Activated naive CD4-positive, alpha-beta T cell treated with anti-CD3 and anti-CD28 coated beads, Interleukin-2, amount 10 ng/mL, durations not matched to agents 7 days and 5 days (primary cell): ENCODE data around the gene TSC1.

Experiments used
- CTCF ChIA-PET: fragments of 350-600 bp; sonication (Branson Sonifier 250); formaldehyde crosslinking; loops from one replicate; lab custom pipeline; 2021; ENCODE audit warnings: antibody characterized with exemption; lab: Charles Lee
- DNase-seq: peaks from one replicate; pipeline ENCODE4 v3.0.0-alpha.2; 2020
- H3K27ac Mint-ChIP-seq: one replicate; pipeline ENCODE4 v1.8.0; 2021; ENCODE audit warnings: mild to moderate bottlenecking, moderate library complexity, mixed read lengths
- H3K27me3 Mint-ChIP-seq: one replicate; pipeline ENCODE4 v1.8.0; 2021; ENCODE audit warnings: mild to moderate bottlenecking, mixed read lengths
- H3K36me3 Mint-ChIP-seq: one replicate; pipeline ENCODE4 v1.8.0; 2021; ENCODE audit warnings: mixed read lengths
- H3K4me1 Mint-ChIP-seq: one replicate; pipeline ENCODE4 v1.8.0; 2021; ENCODE audit warnings: mixed read lengths
- H3K4me3 Mint-ChIP-seq: one replicate; pipeline ENCODE4 v1.8.0; 2021; ENCODE audit warnings: mild to moderate bottlenecking, moderate library complexity, mixed read lengths
- H3K9me3 Mint-ChIP-seq: one replicate; pipeline ENCODE4 v1.8.0; 2021; ENCODE audit warnings: mixed read lengths

The TSC1 gene

GRCh38 chr9:132903574-132904492, 40.6 kb downstream of the TSC1 start:
- H3K36me3 Mint-ChIP-seq = peaks cover 18% of the 10 kb centered on the region
- no peaks in the 10 kb centered on the region for H3K9me3 Mint-ChIP-seq
- DNase-seq = no peak
- no peak overlapping the region for H3K4me3 Mint-ChIP-seq
- CTCF ChIA-PET = interaction anchor here (2.0 to 2.1 kb wide), 2 partner anchors 8 to 55 kb away, joined by 5 to 6 read pairs; no protein-coding TSS in a partner anchor
- H3K27ac Mint-ChIP-seq = no peak overlapping the region
- H3K4me1 Mint-ChIP-seq = peaks cover 8% of the 10 kb centered on the region
- no peaks in the 10 kb centered on the region for H3K27me3 Mint-ChIP-seq

DNA sequence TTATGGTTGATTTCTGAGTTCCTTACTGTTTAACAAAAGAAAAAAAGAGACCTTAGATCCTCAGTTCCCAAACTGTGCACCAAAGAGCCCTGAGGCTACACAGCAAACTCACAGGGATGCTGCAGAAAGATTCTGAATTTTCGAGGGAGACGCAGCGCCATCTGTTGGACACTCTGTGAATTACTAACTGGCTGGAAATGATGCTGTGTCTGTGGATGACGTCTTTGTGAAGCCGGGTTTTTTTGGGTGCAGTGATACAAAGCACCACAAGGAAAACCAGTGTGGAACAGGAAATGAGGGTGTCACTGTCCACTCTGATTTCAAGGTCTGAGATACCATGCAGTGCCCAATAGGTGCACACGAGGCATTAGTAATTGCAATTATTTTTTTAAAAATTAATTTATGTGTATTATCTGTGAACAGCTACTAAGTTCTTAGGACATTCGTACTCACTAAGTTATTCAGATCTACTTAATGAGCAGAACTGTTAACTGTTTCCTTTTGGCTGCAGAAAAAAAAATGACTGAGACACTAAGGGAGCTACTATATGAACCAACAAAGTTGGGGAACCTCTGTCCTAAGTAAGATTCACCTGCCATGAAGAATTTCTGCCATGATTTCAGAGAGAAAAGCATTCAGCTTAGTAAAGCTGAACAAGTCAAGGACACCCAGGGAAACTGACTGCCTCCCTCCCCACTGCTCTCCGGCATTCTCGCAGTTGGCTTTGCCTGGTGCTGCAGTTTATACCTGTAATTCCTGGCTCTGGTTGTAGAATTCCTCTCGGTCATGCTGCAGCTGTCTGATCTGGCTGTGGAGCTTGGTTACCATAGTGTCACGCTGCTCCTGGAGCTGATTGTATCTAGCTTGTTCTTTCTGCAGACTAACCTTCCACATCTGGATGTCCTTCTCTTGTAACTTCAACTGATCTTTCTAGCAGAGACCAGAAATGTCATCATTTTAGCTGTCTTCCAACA, 42.3 kb downstream of the TSC1 start:
- H3K36me3 Mint-ChIP-seq = peaks cover 23% of the 10 kb centered on the region
- H3K27me3 Mint-ChIP-seq = no peaks in the 10 kb centered on the region
- H3K9me3 Mint-ChIP-seq = no peaks in the 10 kb centered on the region
- CTCF ChIA-PET = interaction anchor here (0.6 to 3.2 kb wide), 24 partner anchors 9 to 490 kb away, joined by 3 to 18 read pairs (median 3); partner anchors contain the start of genes AK8, GTF3C4 and SPACA9
- DNase-seq = peak; percentile 88
- no peak overlapping the region for H3K4me3 Mint-ChIP-seq
- no peak overlapping the region for H3K27ac Mint-ChIP-seq
- H3K4me1 Mint-ChIP-seq = no peaks in the 10 kb centered on the region

GRCh38 chr9:132898051-132898450, 46.4 kb downstream of the TSC1 start:
- Mint-ChIP-seq H3K4me3 (no peak overlapping the region), H3K27ac (no peak overlapping the region), H3K36me3 (peaks cover 39% of the 10 kb centered on the region), H3K4me1 (peaks cover 8% of the 10 kb centered on the region), H3K27me3 (no peaks in the 10 kb centered on the region), H3K9me3 (no peaks in the 10 kb centered on the region)
- CTCF ChIA-PET = interaction anchor here (1.2 kb wide), 1 partner anchor 13 kb away, joined by 3 read pairs; no protein-coding TSS in a partner anchor
- no peak for DNase-seq

GRCh38 chr9:132896906-132897305, 47.5 kb downstream of the TSC1 start:
- H3K9me3 Mint-ChIP-seq = no peaks in the 10 kb centered on the region
- CTCF ChIA-PET = no interaction called here
- no peak overlapping the region for H3K4me3 Mint-ChIP-seq
- no peaks in the 10 kb centered on the region for H3K27me3 Mint-ChIP-seq
- H3K4me1 Mint-ChIP-seq = peaks cover 8% of the 10 kb centered on the region
- DNase-seq = no peak
- H3K36me3 Mint-ChIP-seq = peaks cover 39% of the 10 kb centered on the region
- peak overlapping the region; percentile 13 for H3K27ac Mint-ChIP-seq

DNA sequence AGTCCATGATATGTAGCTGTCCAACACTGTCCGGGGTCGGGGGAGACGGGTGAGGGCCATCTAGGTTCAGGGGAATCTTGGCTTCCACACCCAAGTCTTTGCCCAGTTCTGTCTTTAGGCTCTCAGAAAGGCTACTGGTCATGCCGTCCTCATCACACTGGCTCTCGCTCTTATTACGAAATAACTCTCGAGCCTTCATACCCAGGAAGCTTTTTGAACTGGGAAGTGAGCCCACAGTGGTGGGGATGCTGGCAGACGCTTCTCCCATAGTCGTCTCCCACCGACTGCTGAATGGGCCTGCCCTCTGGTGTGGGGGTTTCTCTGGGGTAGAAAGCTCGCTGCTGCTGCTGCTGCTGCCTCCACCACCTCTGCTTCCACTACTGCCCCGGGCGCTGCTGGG, 48.2 kb downstream of the TSC1 start:
- CTCF ChIA-PET = no interaction called here
- H3K27ac Mint-ChIP-seq = no peak overlapping the region
- H3K4me1 Mint-ChIP-seq = peaks cover 8% of the 10 kb centered on the region
- H3K27me3 Mint-ChIP-seq = no peaks in the 10 kb centered on the region
- H3K4me3 Mint-ChIP-seq = no peak overlapping the region
- no peak for DNase-seq
- peaks cover 37% of the 10 kb centered on the region for H3K36me3 Mint-ChIP-seq
- no peaks in the 10 kb centered on the region for H3K9me3 Mint-ChIP-seq

DNA sequence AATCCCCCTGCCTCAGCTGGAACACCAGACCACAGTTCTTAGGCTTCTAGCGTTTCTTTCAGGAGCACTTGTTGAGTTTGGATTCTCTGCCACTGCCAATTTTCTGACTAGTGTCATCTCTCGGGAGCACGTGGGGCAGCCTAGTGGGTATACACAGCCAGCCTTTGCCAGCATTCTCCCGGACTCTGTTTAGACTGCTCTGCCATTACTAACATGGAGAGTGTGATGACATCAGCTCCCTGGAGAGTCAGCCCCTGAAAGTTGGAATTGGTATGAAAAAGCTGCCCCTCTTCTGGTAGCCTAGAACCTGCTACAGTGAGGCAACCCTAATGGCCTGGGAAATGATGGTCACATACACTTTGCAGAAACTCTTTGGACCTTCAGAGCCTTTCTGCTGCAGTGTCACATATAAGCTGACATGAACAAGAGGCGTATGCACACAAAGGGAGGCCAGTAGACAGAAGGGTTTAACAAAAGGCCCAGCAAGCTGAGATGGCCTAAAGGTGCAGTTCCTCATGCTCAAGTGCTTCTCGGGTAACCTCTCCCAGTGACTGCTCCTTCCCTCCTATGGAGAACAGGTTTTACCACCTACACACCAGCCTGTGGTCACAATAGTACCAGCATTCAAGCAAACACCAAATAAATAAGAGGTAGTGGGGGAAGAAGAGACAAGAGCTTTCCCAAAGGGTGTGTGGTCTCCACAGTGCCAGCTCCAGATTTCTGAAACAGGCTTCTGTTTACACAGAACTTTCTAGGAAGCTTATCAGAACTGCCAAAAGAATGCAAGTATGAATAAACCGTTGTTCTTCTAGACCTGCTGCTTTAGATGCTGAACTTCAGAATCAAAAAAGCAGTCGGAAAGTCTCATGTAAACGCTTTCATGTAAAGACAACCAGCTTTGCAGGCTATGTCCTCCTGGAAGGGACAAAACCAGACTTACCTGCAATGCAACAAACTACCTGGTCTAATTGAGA, 49.3 kb downstream of the TSC1 start:
- no peaks in the 10 kb centered on the region for H3K27me3 Mint-ChIP-seq
- H3K27ac Mint-ChIP-seq = no peak overlapping the region
- DNase-seq = no peak
- H3K4me1 Mint-ChIP-seq = peaks cover 8% of the 10 kb centered on the region
- peaks cover 30% of the 10 kb centered on the region for H3K36me3 Mint-ChIP-seq
- H3K9me3 Mint-ChIP-seq = no peaks in the 10 kb centered on the region
- CTCF ChIA-PET = interaction anchor here (1.3 kb wide), 1 partner anchor 20 kb away, joined by 3 read pairs; no protein-coding TSS in a partner anchor
- no peak overlapping the region for H3K4me3 Mint-ChIP-seq

- H3K4me1 Mint-ChIP-seq = peaks cover 8% of the 10 kb centered on the region
- DNase-seq = no peak
- no peaks in the 10 kb centered on the region for H3K9me3 Mint-ChIP-seq
- CTCF ChIA-PET = no interaction called here
- no peaks in the 10 kb centered on the region for H3K27me3 Mint-ChIP-seq
- H3K4me3 Mint-ChIP-seq = no peak overlapping the region
- H3K27ac Mint-ChIP-seq = no peak overlapping the region
- peaks cover 27% of the 10 kb centered on the region for H3K36me3 Mint-ChIP-seq
Measured at GRCh38 chr9:132894346-132894745, 50.1 kb downstream of the TSC1 start.

- CTCF ChIA-PET = no interaction called here
- DNase-seq = no peak
- no peaks in the 10 kb centered on the region for H3K27me3 Mint-ChIP-seq
- H3K27ac Mint-ChIP-seq = no peak overlapping the region
- H3K36me3 Mint-ChIP-seq = peaks cover 21% of the 10 kb centered on the region
- peaks cover 15% of the 10 kb centered on the region for H3K4me1 Mint-ChIP-seq
- no peak overlapping the region for H3K4me3 Mint-ChIP-seq
- H3K9me3 Mint-ChIP-seq = no peaks in the 10 kb centered on the region
Measured at GRCh38 chr9:132892400-132892799, 52.0 kb downstream of the TSC1 start.

DNA sequence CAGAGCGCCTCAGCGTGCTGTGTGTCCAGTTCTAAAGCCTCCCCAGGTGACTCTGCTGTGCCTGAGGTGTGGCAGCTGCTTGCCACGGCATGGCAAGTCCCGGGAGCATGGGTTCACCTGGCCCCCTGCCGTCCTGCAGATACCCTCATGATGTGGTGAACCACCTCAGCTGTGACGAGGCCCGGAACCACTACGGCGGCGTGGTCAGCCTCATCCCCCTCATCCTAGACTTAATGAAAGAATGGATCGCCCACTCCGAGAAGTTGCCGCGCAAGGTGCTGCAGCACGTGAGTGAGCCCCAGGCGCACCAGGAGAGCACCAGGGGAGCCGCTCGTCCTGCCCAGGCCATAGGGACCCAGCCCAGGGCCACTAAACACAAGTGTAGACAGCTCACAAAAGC, 56.3 kb downstream of the TSC1 start:
- no peaks in the 10 kb centered on the region for H3K27me3 Mint-ChIP-seq

DNA sequence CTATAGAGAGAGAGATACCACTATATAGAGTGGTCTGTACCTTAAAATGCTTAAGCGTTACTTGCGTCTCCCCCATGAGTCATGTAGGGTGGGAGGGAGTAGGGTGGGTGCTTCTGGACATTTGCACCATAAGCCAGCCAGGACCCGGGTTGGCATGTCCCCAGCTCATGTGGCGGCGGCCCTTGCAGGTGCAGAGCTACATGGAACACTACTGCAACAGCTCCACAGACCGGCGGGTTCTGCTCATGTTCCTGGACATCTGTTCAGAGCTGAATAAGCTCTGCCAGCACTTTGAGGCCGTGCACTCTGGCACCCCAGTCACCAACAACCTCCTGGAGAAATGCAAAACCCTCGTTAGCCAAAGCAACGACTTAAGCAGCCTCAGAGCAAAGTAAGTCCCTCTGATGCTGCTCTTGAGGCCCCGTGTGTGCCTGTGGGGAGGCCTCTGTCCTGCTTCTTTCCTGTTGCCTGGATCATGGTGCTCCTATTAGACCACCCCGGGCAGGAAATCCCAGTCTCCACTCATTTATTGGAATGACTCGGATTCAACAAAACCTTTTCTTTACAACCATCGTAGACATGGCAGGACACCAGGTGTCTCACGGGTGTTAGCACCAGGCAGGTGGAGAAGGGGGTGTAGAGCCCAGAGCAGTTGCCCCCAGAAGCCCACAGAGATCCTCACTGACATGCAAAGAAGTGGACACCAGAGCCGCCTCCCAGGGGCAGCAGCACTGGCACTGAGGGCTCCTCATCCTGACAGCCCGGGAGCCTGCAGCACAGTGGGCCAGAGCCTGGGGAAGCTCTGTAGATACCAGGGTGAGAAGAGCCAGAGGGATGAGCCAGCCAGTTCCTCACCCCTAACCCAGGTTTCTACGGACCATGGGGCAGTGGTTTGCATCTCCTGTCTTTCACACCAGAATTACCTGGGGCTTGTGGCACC, 57.0 kb downstream of the TSC1 start:
- Mint-ChIP-seq H3K27ac (no peak overlapping the region), H3K4me1 (peaks cover 7% of the 10 kb centered on the region), H3K4me3 (no peak overlapping the region), H3K9me3 (no peaks in the 10 kb centered on the region), H3K36me3 (no peaks in the 10 kb centered on the region), H3K27me3 (no peaks in the 10 kb centered on the region)
- no peak for DNase-seq
- CTCF ChIA-PET = no interaction called here

More for the DNA sequence above, 56.3 kb downstream of the TSC1 start:
- H3K4me3 Mint-ChIP-seq = no peak overlapping the region
- H3K4me1 Mint-ChIP-seq = peaks cover 7% of the 10 kb centered on the region
- DNase-seq = no peak
- no peaks in the 10 kb centered on the region for H3K9me3 Mint-ChIP-seq
- CTCF ChIA-PET = no interaction called here
- H3K27ac Mint-ChIP-seq = no peak overlapping the region
- peaks cover under 1% of the 10 kb centered on the region for H3K36me3 Mint-ChIP-seq

DNA sequence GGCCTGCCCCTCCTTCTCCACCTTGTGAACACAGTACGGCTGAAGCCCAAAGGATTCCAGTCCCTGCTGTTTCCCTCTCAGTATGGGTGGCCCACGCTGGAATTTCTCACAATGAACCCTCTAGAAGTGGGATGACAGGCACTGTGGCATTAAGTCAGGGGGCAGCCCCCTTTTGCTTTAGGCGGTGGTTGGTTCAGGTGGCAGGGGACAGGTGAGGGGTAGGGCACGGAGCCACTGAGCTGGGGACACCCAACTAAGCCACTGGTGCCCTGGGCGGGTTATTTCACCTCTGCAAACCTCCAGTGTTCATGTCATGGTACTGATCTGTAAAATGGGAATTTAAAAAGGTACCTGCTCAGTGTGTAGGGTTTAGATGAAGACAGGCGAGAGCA, 58.1 kb downstream of the TSC1 start:
- CTCF ChIA-PET = interaction anchor here (1.1 kb wide), 1 partner anchor 16 kb away, joined by 3 read pairs; no protein-coding TSS in a partner anchor
- H3K27me3 Mint-ChIP-seq = no peaks in the 10 kb centered on the region
- H3K4me3 Mint-ChIP-seq = no peak overlapping the region
- H3K4me1 Mint-ChIP-seq = peaks cover 7% of the 10 kb centered on the region
- no peaks in the 10 kb centered on the region for H3K9me3 Mint-ChIP-seq
- no peak overlapping the region for H3K27ac Mint-ChIP-seq
- H3K36me3 Mint-ChIP-seq = no peaks in the 10 kb centered on the region
- DNase-seq = no peak

DNA sequence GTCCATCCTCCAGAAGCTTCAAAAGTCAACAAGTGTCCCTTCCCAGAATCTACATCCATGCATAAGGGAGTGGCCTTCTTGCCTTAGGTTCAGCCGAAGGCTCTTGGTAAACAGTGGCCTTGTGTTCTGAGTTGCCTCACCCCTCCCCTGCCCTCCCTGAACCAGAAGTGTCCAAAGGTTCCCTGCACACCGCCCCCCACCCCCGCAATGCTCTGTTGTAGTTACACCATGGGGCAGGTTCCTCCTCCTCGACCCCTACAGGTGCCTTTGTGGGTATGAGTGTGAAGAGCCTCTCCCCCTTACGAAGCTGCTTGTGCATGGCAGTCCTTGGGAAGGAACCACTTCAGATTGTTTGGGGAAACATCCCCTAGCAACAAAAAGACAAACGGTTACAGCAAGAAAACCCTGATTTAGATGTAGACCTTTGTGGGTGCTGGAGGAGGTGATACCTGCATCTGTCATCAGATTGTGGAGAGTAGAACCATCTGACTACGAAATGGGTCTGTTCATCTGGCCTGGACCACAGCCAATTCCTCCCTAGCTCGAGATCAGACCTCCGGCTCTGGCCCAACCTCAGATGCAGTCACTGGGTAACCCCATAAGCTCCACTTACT, 58.6 kb downstream of the TSC1 start:
- no peak for DNase-seq
- no peak overlapping the region for H3K4me3 Mint-ChIP-seq
- no peak overlapping the region for H3K27ac Mint-ChIP-seq
- H3K36me3 Mint-ChIP-seq = no peaks in the 10 kb centered on the region
- H3K4me1 Mint-ChIP-seq = peaks cover 7% of the 10 kb centered on the region
- no peaks in the 10 kb centered on the region for H3K9me3 Mint-ChIP-seq
- CTCF ChIA-PET = interaction anchor here (0.7 to 1.1 kb wide), 2 partner anchors 12 to 17 kb away, joined by 3 read pairs; no protein-coding TSS in a partner anchor
- no peaks in the 10 kb centered on the region for H3K27me3 Mint-ChIP-seq
